CD14-positive monocyte (primary cell): ENCODE measurements around the gene SRPRA. TPM values are rescaled to one million over a fixed set of nuclear protein-coding genes. Genes with fewer than 3 reads are reported as not detected.
A peak's percentile ranks its signal among the peaks of the same experiment; 100 is the strongest.
"Not testable (repeated sequence)": the region's sequence is repeated elsewhere in the genome, so short reads cannot be mapped to it uniquely, and the experiment has no call there.

Source experiments
- DNase-seq, 3 donors: peaks; one replicate each; pipeline ENCODE4 v3.0.0-alpha.2; 2011 to 2022
- H2AFZ ChIP-seq: 2 replicates; pipeline ENCODE4 v1.6.0; 2012; ENCODE audit warnings: mild to moderate bottlenecking, low read depth, low read length, inconsistent platforms; ENCODE audit not compliant: insufficient read depth, poor library complexity, severe bottlenecking
- H3K27ac ChIP-seq, 2 donors: 1 replicate in 1 of 2; 2 replicates in 1 of 2; pipeline ENCODE4 v1.5.1; 2012 to 2013; ENCODE audit warnings: low read length in 2 of 2, control low read depth in 1 of 2, inconsistent platforms in 1 of 2, low read depth in 1 of 2, mild to moderate bottlenecking in 1 of 2
- H3K27me3 ChIP-seq, 2 donors: one replicate each; pipeline versions ENCODE4 v1.6.0 to v1.6.1; 2011 to 2013; ENCODE audit warnings: low read length in 2 of 2; ENCODE audit not compliant: control insufficient read depth in 2 of 2, insufficient read depth in 2 of 2
- H3K36me3 ChIP-seq, 2 donors: replicated peaks in 1 of 2; 1 replicate in 1 of 2; 2 replicates in 1 of 2; pipeline versions ENCODE4 v1.5.1 to v1.6.1; 2012 to 2013; ENCODE audit warnings: low read length in 2 of 2, control low read depth in 1 of 2, inconsistent platforms in 1 of 2, mild to moderate bottlenecking in 1 of 2; ENCODE audit not compliant: insufficient read depth in 2 of 2, control insufficient read depth in 1 of 2
- H3K4me1 ChIP-seq, 2 donors: 1 replicate in 1 of 2; 2 replicates in 1 of 2; pipeline versions ENCODE4 v1.5.1 to v1.6.1; 2012 to 2013; ENCODE audit warnings: low read length in 2 of 2, control low read depth in 1 of 2, inconsistent platforms in 1 of 2, mild to moderate bottlenecking in 1 of 2, moderate library complexity in 1 of 2; ENCODE audit not compliant: insufficient read depth in 2 of 2, control insufficient read depth in 1 of 2
- H3K4me2 ChIP-seq: replicated peaks from 2 replicates; pipeline ENCODE3; 2012; ENCODE audit warnings: low read length, moderate library complexity, mild to moderate bottlenecking; ENCODE audit not compliant: poor library complexity, severe bottlenecking; ENCODE audit errors: extremely low read depth
- H3K4me3 ChIP-seq, 3 experiments: fragments of 200-600 bp in 1 of 3; sonication (generic) in 1 of 3; replicated peaks in 1 of 3; 1 replicate in 2 of 3; 2 replicates in 1 of 3; pipeline ENCODE4 v1.5.1; 2011 to 2013; ENCODE audit warnings: low read length in 3 of 3, mild to moderate bottlenecking in 3 of 3, control low read depth in 2 of 3, low read depth in 2 of 3, inconsistent platforms in 1 of 3, moderate library complexity in 1 of 3
- H3K79me2 ChIP-seq: 2 replicates; pipeline ENCODE4 v1.6.0; 2012; ENCODE audit warnings: mild to moderate bottlenecking, control low read depth, inconsistent platforms, low read length, moderate library complexity; ENCODE audit not compliant: insufficient read depth
- H3K9ac ChIP-seq: 2 replicates; pipeline ENCODE4 v1.6.0; 2017; ENCODE audit warnings: low read length, mild to moderate bottlenecking; ENCODE audit not compliant: insufficient read depth, poor library complexity, severe bottlenecking
- H3K9me3 ChIP-seq, 2 donors: replicated peaks in 1 of 2; 1 replicate in 1 of 2; 2 replicates in 1 of 2; pipeline versions ENCODE4 v1.5.1 to v1.6.1; 2012 to 2013; ENCODE audit warnings: low read length in 2 of 2, control low read depth in 1 of 2; ENCODE audit not compliant: control insufficient read depth in 1 of 2, insufficient read depth in 1 of 2
- H4K20me1 ChIP-seq: 2 replicates; pipeline ENCODE4 v1.6.0; 2012; ENCODE audit warnings: mild to moderate bottlenecking, low read length, control low read depth, moderate library complexity; ENCODE audit not compliant: insufficient read depth
- H3K27ac Mint-ChIP-seq, 7 donors: one replicate each; pipeline ENCODE4 v1.8.0; 2020; ENCODE audit warnings: mild to moderate bottlenecking in 7 of 7, mixed read lengths in 7 of 7, moderate library complexity in 6 of 7, inconsistent platforms in 2 of 7
- H3K27me3 Mint-ChIP-seq, 3 donors: one replicate each; pipeline ENCODE4 v1.8.0; 2021 to 2022; ENCODE audit warnings: low read depth in 3 of 3, mild to moderate bottlenecking in 3 of 3, mixed read lengths in 3 of 3, moderate library complexity in 3 of 3, inconsistent platforms in 1 of 3
- H3K36me3 Mint-ChIP-seq, 2 donors: one replicate each; pipeline ENCODE4 v1.8.0; 2020; ENCODE audit warnings: mixed read lengths in 2 of 2, inconsistent platforms in 1 of 2, mild to moderate bottlenecking in 1 of 2
- H3K4me1 Mint-ChIP-seq: one replicate; pipeline ENCODE4 v1.8.0; 2020; ENCODE audit warnings: mild to moderate bottlenecking, mixed read lengths
- H3K4me3 Mint-ChIP-seq, 2 donors: one replicate each; pipeline ENCODE4 v1.8.0; 2020; ENCODE audit warnings: mild to moderate bottlenecking in 2 of 2, mixed read lengths in 2 of 2, moderate library complexity in 1 of 2
- H3K9me3 Mint-ChIP-seq, 7 donors: one replicate each; pipeline ENCODE4 v1.8.0; 2020 to 2022; ENCODE audit warnings: mixed read lengths in 7 of 7, mild to moderate bottlenecking in 6 of 7, moderate library complexity in 6 of 7, inconsistent platforms in 2 of 7
- WGBS: methylation state at CpG from one replicate; pipeline ENCODE4 v1.1.5; 2013; ENCODE audit warnings: missing lambda C conversion rate; ENCODE audit not compliant: insufficient coverage; 5-methylcytosine and 5-hydroxymethylcytosine counted together
- intact Hi-C, 2 donors: fragments of 100-400 bp; cut with micrococcal nuclease; formaldehyde crosslinking; loops; one replicate each; pipeline versions ENCODE4 v1.15.0 to v1.15.1; 2023
- polyA plus RNA-seq, 3 donors: library from polyadenylated mRNA; depleted of rRNA in 1 of 3; unstranded in 2 of 3; stranded (reverse) in 1 of 3; fragments of 300-500 nt in 2 of 3; fragments of >200 nt in 1 of 3; fragmentation: Illumina TruSeq in 2 of 3; gene quantifications; 1 replicate in 2 of 3; 2 replicates in 1 of 3; pipeline ENCODE4 v1.2.3, GENCODE V29; 2012 to 2021
- TF ChIP-seq, protein P1 (sequence below): fragments of 200-600 bp; IDR thresholded peaks from one replicate; pipeline ENCODE4 v1.8.0; 2022; ENCODE audit warnings: antibody characterized with exemption, mild to moderate bottlenecking

Gene SRPRA
- polyA plus RNA-seq, 3 donors, result 68.7 to 123 (median 87.6) TPM

DNA sequence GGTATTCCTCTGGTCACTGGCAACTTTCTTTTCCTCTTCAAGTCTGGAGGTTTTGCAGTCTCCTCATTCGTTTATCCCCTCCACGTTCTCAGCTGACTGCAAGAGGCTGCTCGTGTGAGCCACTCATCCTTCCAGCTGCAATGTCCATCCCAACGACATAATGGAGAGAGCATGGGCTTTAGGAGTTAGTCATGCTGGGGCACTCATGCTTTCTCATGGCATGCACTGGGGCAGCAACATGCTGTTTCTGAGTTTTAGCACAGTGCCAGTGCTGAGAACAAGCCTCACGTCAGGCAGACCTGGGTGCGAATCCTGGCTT lies 42.3 kb upstream of the SRPRA start:
- H4K20me1 ChIP-seq, result no peaks in the 10 kb centered on the region
- H3K9ac ChIP-seq, result no peak overlapping the region
- H3K9me3 ChIP-seq, result peaks cover 0 to 2% of the 10 kb centered on the region in 2 donors
- H3K27me3 ChIP-seq, result no peaks in the 10 kb centered on the region
- TF ChIP-seq, protein P1, sequence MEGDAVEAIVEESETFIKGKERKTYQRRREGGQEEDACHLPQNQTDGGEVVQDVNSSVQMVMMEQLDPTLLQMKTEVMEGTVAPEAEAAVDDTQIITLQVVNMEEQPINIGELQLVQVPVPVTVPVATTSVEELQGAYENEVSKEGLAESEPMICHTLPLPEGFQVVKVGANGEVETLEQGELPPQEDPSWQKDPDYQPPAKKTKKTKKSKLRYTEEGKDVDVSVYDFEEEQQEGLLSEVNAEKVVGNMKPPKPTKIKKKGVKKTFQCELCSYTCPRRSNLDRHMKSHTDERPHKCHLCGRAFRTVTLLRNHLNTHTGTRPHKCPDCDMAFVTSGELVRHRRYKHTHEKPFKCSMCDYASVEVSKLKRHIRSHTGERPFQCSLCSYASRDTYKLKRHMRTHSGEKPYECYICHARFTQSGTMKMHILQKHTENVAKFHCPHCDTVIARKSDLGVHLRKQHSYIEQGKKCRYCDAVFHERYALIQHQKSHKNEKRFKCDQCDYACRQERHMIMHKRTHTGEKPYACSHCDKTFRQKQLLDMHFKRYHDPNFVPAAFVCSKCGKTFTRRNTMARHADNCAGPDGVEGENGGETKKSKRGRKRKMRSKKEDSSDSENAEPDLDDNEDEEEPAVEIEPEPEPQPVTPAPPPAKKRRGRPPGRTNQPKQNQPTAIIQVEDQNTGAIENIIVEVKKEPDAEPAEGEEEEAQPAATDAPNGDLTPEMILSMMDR, result no peak
- Mint-ChIP-seq H3K9me3 (no peaks in the 10 kb centered on the region), H3K27me3 (no peaks in the 10 kb centered on the region), H3K36me3 (peaks cover 21 to 37% of the 10 kb centered on the region in 2 donors), H3K4me3 (no peak overlapping the region), H3K4me1 (peaks cover 50% of the 10 kb centered on the region), H3K27ac (peak overlapping the region; percentile 90 to 95 (median 92))
- peak overlapping the region; percentile 60 for H3K4me2 ChIP-seq
- peak overlapping the region in 1 of 3 experiments; percentile 12 for H3K4me3 ChIP-seq
- peaks cover 4 to 29% of the 10 kb centered on the region in 2 donors for H3K36me3 ChIP-seq
- peak in 1 of 3 donors; percentile 37 for DNase-seq
- peaks cover 33% of the 10 kb centered on the region for H3K79me2 ChIP-seq
- H3K4me1 ChIP-seq, result peaks cover 47 to 53% of the 10 kb centered on the region in 2 donors
- peak overlapping the region; percentile 74 to 84 for H3K27ac ChIP-seq
- 33% methylated on average over 2 of the region's 6 CpGs for WGBS
- no peak overlapping the region for H2AFZ ChIP-seq
- intact Hi-C loops, result loop anchor here (2.0 to 5.0 kb wide), 4 partner anchors 46 to 170 kb away; partner anchors contain the start of gene ST3GAL4 (in 1 of the 2)

DNA sequence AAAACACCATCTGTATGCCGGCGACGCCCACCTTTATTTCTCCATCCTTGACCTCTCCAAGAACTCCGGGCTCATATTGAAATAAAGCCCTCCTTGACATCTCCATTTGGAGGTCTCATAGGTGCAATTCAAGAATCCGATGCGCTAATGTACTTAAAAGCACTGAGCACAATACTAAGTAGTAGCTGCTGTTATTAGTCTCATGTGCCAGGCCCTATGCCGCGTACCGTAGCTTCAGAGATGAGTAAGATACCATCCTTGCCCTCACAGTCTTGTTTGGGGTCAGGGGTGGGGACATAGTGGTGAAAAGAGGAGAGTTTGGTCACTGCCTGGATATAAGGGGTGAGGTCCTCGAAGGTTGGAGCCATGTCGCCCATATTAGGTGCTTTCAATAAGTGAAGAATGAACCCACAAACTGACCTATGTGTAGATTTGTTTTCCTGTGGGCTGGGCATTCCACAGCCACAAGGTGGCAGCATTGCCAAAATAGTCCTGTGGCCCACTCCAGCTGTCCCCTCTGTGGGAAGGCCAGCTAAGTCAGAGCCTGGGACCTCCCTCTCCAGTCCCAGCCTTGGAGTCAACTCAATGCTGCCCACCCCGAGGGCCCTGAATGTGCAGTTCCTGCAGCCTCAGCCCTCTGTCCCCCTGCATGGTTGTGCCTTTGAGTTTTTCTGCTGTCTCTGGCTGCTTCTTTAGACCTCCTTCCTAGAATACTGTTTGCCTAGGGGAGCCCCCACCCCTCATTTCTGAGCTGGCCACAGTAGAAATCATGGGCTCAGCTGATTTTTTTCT lies 41.7 kb upstream of the SRPRA start:
- intact Hi-C loops, result loop anchor here (2.0 to 5.0 kb wide), 4 partner anchors 47 to 170 kb away; partner anchors contain the start of gene ST3GAL4 (in 1 of the 2)
- Histone ChIP-seq H3K79me2 (peaks cover 33% of the 10 kb centered on the region), H4K20me1 (no peaks in the 10 kb centered on the region), H3K9me3 (no peaks in the 10 kb centered on the region), H3K27me3 (no peaks in the 10 kb centered on the region), H3K4me1 (peaks cover 41 to 48% of the 10 kb centered on the region in 2 donors), H2AFZ (no peak overlapping the region), H3K9ac (no peak overlapping the region), H3K4me3 (peak overlapping the region in 1 of 3 experiments; percentile 12), H3K27ac (peak overlapping the region; percentile 74 to 84), H3K36me3 (peaks cover 4 to 29% of the 10 kb centered on the region in 2 donors), H3K4me2 (peak overlapping the region; percentile 60)
- peak overlapping the region; percentile 86 to 95 (median 92) for H3K27ac Mint-ChIP-seq
- no peaks in the 10 kb centered on the region for H3K9me3 Mint-ChIP-seq
- peaks cover 21 to 36% of the 10 kb centered on the region in 2 donors for H3K36me3 Mint-ChIP-seq
- no peak overlapping the region for H3K4me3 Mint-ChIP-seq
- peaks cover 51% of the 10 kb centered on the region for H3K4me1 Mint-ChIP-seq
- 49% methylated on average over 6 of the region's 12 CpGs for WGBS
- TF ChIP-seq, protein P1, result peak; percentile 91
- no peaks in the 10 kb centered on the region for H3K27me3 Mint-ChIP-seq
- peak; percentile 56 to 70 (median 69) for DNase-seq

DNA sequence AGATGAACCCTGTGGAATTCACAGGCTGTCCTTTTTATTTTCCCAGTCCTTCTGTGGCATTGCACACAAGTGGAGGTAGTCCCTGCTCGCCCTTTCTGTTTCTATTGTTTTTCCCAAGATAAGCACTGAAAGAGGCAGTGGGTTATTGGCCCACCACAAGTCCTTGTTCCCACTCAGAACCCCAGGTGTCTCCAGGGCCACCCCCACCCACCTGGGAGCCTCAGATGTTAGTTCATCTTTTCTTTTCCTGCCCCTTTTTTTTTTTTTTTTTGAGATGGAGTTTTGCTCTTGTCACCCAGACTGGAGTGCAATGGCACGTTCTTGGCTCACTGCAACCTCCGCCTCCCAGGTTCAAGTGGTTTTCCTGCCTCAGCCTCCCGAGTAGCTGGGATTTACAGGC lies 40.1 kb upstream of the SRPRA start:
- intact Hi-C loops, H3K27me3 Mint-ChIP-seq, H3K27ac ChIP-seq, H3K9me3 Mint-ChIP-seq, H3K4me2 ChIP-seq, H3K9me3 ChIP-seq, H3K4me3 ChIP-seq, H3K9ac ChIP-seq, H4K20me1 ChIP-seq, H2AFZ ChIP-seq, DNase-seq, H3K4me3 Mint-ChIP-seq, H3K27me3 ChIP-seq, H3K27ac Mint-ChIP-seq: not testable (repeated sequence)
- Mint-ChIP-seq H3K36me3 (peaks cover 21 to 32% of the 10 kb centered on the region in 2 donors), H3K4me1 (peaks cover 53% of the 10 kb centered on the region)
- H3K79me2 ChIP-seq, result peaks cover 37% of the 10 kb centered on the region
- H3K4me1 ChIP-seq, result peaks cover 47 to 53% of the 10 kb centered on the region in 2 donors
- peaks cover 4 to 29% of the 10 kb centered on the region in 2 donors for H3K36me3 ChIP-seq
- no CpG with 5 or more reads among the region's 4 CpGs for WGBS
